Urinary bladder (tissue), 2 donors: ENCODE data around the gene MCTS1. TPM values are rescaled to one million over a fixed set of nuclear protein-coding genes. Genes with fewer than 3 reads are reported as not detected.

Source experiments
- polyA plus RNA-seq: library from polyadenylated mRNA; stranded (reverse); fragments of 200-250 nt; gene quantifications from one replicate; pipeline ENCODE4 v1.2.3, GENCODE V29; 2013
- total RNA-seq: library from RNA; depleted of rRNA; stranded (reverse); fragments of >200 nt; gene quantifications from one replicate; pipeline ENCODE4 v1.2.3, GENCODE V29; 2014
- donor health status: healthy.

MCTS1 gene
- total and polyA plus RNA-seq, 2 donors, result 30.0 to 44.1 TPM

Other genes with a start within 250 kb of the MCTS1 start
- gene ATP1B4, start 242.0 kb upstream of the MCTS1 start, total RNA-seq, result 9.9 TPM
- not detected for gene ATP1B4, start 242.0 kb upstream of the MCTS1 start, polyA plus RNA-seq
- 106 TPM for gene LAMP2, start 134.8 kb upstream of the MCTS1 start, total RNA-seq
- gene LAMP2, start 134.8 kb upstream of the MCTS1 start, polyA plus RNA-seq, result 76.9 TPM
- 70.6 TPM for gene CUL4B, start 43.1 kb upstream of the MCTS1 start, total RNA-seq
- gene CUL4B, start 43.1 kb upstream of the MCTS1 start, polyA plus RNA-seq, result 25.6 TPM
- gene C1GALT1C1, start 26.0 kb downstream of the MCTS1 start, total RNA-seq, result 37.1 TPM
- gene C1GALT1C1, start 26.0 kb downstream of the MCTS1 start, polyA plus RNA-seq, result 20.9 TPM